ENCODE results near the gene LVRN.

DNA sequence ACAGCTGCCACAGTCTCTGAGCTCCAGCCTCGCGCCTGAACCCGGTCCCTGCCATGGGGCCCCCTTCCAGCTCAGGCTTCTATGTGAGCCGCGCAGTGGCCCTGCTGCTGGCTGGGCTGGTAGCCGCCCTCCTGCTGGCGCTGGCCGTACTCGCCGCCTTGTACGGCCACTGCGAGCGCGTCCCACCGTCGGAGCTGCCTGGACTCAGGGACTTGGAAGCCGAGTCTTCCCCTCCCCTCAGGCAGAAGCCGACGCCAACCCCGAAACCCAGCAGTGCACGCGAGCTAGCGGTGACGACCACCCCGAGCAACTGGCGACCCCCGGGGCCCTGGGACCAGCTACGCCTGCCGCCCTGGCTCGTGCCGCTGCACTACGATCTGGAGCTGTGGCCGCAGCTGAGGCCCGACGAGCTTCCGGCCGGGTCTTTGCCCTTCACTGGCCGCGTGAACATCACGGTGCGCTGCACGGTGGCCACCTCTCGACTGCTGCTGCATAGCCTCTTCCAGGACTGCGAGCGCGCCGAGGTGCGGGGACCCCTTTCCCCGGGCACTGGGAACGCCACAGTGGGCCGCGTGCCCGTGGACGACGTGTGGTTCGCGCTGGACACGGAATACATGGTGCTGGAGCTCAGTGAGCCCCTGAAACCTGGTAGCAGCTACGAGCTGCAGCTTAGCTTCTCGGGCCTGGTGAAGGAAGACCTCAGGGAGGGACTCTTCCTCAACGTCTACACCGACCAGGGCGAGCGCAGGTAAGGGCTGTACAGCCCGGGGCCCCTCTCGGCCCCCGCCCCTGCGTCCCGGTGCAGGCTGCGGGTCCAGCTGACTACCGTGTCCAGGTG, 509 bp downstream of the LVRN start:
- TF ChIP-seq POLR2AphosphoS5 (IDR thresholded peaks at IDR 0.05; ENCODE audit: insufficient read depth, low read depth, low read length): no peak
- no peak for TF ChIP-seq POLR2A (IDR thresholded peaks at IDR 0.05; ENCODE audit: low read depth, low read length)
- TF ChIP-seq MYC (IDR thresholded peaks at IDR 0.05; ENCODE audit: low read depth, low read length): no peak
- TF ChIP-seq, protein P1, sequence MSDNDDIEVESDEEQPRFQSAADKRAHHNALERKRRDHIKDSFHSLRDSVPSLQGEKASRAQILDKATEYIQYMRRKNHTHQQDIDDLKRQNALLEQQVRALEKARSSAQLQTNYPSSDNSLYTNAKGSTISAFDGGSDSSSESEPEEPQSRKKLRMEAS (IDR thresholded peaks at IDR 0.05; ENCODE audit: insufficient read depth, insufficient read length): no peak
- TF ChIP-seq, protein P2, sequence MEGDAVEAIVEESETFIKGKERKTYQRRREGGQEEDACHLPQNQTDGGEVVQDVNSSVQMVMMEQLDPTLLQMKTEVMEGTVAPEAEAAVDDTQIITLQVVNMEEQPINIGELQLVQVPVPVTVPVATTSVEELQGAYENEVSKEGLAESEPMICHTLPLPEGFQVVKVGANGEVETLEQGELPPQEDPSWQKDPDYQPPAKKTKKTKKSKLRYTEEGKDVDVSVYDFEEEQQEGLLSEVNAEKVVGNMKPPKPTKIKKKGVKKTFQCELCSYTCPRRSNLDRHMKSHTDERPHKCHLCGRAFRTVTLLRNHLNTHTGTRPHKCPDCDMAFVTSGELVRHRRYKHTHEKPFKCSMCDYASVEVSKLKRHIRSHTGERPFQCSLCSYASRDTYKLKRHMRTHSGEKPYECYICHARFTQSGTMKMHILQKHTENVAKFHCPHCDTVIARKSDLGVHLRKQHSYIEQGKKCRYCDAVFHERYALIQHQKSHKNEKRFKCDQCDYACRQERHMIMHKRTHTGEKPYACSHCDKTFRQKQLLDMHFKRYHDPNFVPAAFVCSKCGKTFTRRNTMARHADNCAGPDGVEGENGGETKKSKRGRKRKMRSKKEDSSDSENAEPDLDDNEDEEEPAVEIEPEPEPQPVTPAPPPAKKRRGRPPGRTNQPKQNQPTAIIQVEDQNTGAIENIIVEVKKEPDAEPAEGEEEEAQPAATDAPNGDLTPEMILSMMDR (IDR thresholded peaks at IDR 0.05; ENCODE audit: extremely low read depth in 1 of 2, insufficient read depth in 1 of 2, low read depth in 1 of 2, low read length in 2 of 2): peak in 1 of 2 donors; percentile 9
